Measurements from ENCODE around the gene FIZ1.

DNA sequence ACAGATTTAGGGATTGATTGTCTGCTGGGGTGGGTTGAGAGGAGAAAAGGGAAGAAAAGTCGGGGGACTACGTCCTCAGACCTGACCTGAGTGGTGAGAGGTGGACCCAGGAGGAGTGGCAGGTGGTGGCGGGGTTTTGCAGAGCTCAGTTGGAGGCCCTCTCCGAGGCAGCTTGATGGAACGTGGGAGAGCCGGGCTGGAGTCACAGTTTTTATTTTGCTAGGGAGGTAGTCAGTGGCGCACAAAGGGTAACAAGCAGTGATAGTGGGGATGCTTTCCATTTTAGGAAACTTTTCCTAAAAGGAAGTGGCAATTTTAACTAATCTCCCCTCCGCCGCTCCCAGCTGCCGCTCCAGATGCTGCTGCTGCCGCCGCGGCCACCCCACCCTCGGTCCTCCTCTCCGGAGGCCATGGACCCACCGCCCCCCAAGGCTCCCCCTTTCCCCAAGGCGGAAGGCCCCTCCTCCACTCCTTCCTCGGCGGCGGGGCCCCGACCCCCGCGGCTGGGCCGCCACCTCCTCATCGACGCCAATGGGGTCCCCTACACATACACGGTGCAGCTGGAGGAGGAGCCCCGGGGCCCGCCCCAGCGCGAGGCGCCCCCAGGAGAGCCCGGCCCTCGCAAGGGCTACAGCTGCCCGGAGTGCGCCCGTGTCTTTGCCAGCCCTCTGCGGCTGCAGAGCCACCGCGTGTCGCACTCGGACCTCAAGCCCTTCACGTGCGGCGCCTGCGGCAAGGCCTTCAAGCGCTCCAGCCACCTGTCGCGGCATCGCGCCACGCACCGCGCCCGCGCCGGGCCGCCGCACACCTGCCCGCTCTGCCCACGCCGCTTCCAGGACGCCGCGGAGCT, 43.1 kb upstream of the FIZ1 start:
- TF ChIP-seq, protein P1, sequence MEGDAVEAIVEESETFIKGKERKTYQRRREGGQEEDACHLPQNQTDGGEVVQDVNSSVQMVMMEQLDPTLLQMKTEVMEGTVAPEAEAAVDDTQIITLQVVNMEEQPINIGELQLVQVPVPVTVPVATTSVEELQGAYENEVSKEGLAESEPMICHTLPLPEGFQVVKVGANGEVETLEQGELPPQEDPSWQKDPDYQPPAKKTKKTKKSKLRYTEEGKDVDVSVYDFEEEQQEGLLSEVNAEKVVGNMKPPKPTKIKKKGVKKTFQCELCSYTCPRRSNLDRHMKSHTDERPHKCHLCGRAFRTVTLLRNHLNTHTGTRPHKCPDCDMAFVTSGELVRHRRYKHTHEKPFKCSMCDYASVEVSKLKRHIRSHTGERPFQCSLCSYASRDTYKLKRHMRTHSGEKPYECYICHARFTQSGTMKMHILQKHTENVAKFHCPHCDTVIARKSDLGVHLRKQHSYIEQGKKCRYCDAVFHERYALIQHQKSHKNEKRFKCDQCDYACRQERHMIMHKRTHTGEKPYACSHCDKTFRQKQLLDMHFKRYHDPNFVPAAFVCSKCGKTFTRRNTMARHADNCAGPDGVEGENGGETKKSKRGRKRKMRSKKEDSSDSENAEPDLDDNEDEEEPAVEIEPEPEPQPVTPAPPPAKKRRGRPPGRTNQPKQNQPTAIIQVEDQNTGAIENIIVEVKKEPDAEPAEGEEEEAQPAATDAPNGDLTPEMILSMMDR (IDR thresholded peaks at IDR 0.05) = no peak
- TF ChIP-seq POLR2A (IDR thresholded peaks at IDR 0.05) = peak in 2 of 4 donors; percentile 18 to 28

Measured in esophagus squamous epithelium (tissue), 4 donors.